ENCODE results near the gene LENG1. TPM values are rescaled to one million over a fixed set of nuclear protein-coding genes. Genes with fewer than 3 reads are reported as not detected.

LENG1 gene
- total and polyA plus RNA-seq, 9 of the 15 experiments (the other 6 are each of a cell fraction or from before 2014, with no cell fraction given) = 0.30 to 10.5 (median 4.7) TPM

DNA sequence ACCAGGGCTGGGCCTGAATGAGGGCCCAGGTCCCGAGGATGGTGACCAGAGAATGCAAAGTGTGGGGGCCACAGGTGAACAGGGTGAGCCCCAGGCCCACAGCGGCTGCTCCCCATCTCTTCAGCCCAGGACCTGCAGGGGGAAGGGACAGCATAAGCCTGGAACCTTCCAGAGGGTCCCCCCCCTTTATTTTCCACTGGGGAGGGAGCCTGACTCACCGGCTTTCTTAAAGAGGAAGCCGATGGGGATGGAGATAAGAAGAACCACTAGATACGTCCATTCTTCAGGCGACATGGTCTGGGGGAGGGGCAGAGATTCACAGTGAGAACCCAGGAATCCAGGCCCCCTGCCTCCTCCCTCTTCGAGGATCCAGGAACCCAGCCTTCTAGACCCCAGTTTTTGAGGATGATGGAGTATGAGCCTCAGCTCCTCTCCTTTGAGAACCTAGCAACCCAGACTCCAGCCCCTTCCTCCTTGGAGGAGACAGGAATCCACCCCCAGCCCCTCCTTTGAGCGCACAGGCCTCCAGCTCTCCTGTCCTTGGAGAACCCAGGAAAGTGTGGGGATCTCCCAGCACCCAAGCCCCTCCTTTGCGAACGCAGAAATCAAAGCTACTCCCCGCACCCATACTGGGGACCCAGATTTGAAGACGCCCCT lies 28.8 kb upstream of the LENG1 start (continued):
- TF ChIP-seq MYC (IDR thresholded peaks at IDR 0.05; ENCODE audit: low read depth, low read length) (peak; percentile 54; the same call in 1 of the 2 replicates), MYC (CRISPR knock-in tag; IDR thresholded peaks at IDR 0.05; ENCODE audit: borderline replicate concordance, low read depth) (peak; percentile 62; the same call in 1 of the 2 replicates), ZNF583 (CRISPR knock-in tag; IDR thresholded peaks at IDR 0.05) (no peak), ZNF12 (CRISPR knock-in tag; IDR thresholded peaks at IDR 0.05) (no peak), ZNF644 (tag; IDR thresholded peaks at IDR 0.05; ENCODE audit: low read depth) (no peak), ZBTB7A (IDR thresholded peaks at IDR 0.05; ENCODE audit: borderline replicate concordance, control insufficient read depth, low read depth, low read length) (no peak; the same call in 1 of the 2 replicates), POLR2A (conservative IDR thresholded peaks at IDR 0.05) (no peak; the same call in 1 of the 2 replicates), DACH1 (IDR thresholded peaks at IDR 0.05; ENCODE audit: partially characterized antibody) (no peak), IFI16 (CRISPR knock-in tag; IDR thresholded peaks at IDR 0.05) (no peak), KLF10 (CRISPR knock-in tag; IDR thresholded peaks at IDR 0.05) (no peak), ZFPM2 (CRISPR knock-in tag; IDR thresholded peaks at IDR 0.05) (no peak), EGR1 (conservative IDR thresholded peaks at IDR 0.05) (no peak), USF2 (CRISPR knock-in tag; IDR thresholded peaks at IDR 0.05) (no peak), ZFP30 (CRISPR knock-in tag; IDR thresholded peaks at IDR 0.05; ENCODE audit: borderline replicate concordance) (no peak), FOXA1 (IDR thresholded peaks at IDR 0.05; ENCODE audit: borderline replicate concordance) (no peak), ZNF512 (tag; IDR thresholded peaks at IDR 0.05) (no peak), BACH1 (tag; IDR thresholded peaks at IDR 0.05) (no peak)
- TF ChIP-seq, protein P1, sequence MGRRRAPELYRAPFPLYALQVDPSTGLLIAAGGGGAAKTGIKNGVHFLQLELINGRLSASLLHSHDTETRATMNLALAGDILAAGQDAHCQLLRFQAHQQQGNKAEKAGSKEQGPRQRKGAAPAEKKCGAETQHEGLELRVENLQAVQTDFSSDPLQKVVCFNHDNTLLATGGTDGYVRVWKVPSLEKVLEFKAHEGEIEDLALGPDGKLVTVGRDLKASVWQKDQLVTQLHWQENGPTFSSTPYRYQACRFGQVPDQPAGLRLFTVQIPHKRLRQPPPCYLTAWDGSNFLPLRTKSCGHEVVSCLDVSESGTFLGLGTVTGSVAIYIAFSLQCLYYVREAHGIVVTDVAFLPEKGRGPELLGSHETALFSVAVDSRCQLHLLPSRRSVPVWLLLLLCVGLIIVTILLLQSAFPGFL (CRISPR knock-in tag; IDR thresholded peaks at IDR 0.05) = no peak
- TF ChIP-seq, protein P2, sequence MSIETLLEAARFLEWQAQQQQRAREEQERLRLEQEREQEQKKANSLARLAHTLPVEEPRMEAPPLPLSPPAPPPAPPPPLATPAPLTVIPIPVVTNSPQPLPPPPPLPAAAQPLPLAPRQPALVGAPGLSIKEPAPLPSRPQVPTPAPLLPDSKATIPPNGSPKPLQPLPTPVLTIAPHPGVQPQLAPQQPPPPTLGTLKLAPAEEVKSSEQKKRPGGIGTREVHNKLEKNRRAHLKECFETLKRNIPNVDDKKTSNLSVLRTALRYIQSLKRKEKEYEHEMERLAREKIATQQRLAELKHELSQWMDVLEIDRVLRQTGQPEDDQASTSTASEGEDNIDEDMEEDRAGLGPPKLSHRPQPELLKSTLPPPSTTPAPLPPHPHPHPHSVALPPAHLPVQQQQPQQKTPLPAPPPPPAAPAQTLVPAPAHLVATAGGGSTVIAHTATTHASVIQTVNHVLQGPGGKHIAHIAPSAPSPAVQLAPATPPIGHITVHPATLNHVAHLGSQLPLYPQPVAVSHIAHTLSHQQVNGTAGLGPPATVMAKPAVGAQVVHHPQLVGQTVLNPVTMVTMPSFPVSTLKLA (conservative IDR thresholded peaks at IDR 0.05) = peak in 1 of 2 experiments; percentile 68; a peak in 2 of 4 replicates
- TF ChIP-seq, protein P3, sequence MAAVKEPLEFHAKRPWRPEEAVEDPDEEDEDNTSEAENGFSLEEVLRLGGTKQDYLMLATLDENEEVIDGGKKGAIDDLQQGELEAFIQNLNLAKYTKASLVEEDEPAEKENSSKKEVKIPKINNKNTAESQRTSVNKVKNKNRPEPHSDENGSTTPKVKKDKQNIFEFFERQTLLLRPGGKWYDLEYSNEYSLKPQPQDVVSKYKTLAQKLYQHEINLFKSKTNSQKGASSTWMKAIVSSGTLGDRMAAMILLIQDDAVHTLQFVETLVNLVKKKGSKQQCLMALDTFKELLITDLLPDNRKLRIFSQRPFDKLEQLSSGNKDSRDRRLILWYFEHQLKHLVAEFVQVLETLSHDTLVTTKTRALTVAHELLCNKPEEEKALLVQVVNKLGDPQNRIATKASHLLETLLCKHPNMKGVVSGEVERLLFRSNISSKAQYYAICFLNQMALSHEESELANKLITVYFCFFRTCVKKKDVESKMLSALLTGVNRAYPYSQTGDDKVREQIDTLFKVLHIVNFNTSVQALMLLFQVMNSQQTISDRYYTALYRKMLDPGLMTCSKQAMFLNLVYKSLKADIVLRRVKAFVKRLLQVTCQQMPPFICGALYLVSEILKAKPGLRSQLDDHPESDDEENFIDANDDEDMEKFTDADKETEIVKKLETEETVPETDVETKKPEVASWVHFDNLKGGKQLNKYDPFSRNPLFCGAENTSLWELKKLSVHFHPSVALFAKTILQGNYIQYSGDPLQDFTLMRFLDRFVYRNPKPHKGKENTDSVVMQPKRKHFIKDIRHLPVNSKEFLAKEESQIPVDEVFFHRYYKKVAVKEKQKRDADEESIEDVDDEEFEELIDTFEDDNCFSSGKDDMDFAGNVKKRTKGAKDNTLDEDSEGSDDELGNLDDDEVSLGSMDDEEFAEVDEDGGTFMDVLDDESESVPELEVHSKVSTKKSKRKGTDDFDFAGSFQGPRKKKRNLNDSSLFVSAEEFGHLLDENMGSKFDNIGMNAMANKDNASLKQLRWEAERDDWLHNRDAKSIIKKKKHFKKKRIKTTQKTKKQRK (IDR thresholded peaks at IDR 0.05; ENCODE audit: borderline replicate concordance, low read depth, low read length) = no peak

All from K562 (cell line).